Right renal cortex interstitium (tissue), 3 donors: ENCODE measurements around the gene BCAR3. TPM values are rescaled to one million over a fixed set of nuclear protein-coding genes. Genes with fewer than 3 reads are reported as not detected.

Source experiments
- DNase-seq, 3 donors: peaks; one replicate each; pipeline ENCODE4 v3.0.0-alpha.2; 2013; ENCODE audit warnings: low read depth in 3 of 3, low spot score in 2 of 3
- polyA plus RNA-seq, 3 donors: library from polyadenylated mRNA; unstranded; fragments of 120-200 nt; gene quantifications; one replicate each; pipeline ENCODE4 v1.2.1, GENCODE V29; 2013; ENCODE audit not compliant: insufficient read length in 3 of 3

The BCAR3 gene
- polyA plus RNA-seq, 3 donors: 24.5 to 26.6 (median 24.5) TPM

- no peak for DNase-seq
Observed at GRCh38 chr1:93617670-93618499, 63.8 kb downstream of the BCAR3 start.

- no peak for DNase-seq
Observed at GRCh38 chr1:93616996-93617669, 64.5 kb downstream of the BCAR3 start.

- no peak for DNase-seq
Observed at GRCh38 chr1:93616221-93616995, 65.2 kb downstream of the BCAR3 start.

DNA sequence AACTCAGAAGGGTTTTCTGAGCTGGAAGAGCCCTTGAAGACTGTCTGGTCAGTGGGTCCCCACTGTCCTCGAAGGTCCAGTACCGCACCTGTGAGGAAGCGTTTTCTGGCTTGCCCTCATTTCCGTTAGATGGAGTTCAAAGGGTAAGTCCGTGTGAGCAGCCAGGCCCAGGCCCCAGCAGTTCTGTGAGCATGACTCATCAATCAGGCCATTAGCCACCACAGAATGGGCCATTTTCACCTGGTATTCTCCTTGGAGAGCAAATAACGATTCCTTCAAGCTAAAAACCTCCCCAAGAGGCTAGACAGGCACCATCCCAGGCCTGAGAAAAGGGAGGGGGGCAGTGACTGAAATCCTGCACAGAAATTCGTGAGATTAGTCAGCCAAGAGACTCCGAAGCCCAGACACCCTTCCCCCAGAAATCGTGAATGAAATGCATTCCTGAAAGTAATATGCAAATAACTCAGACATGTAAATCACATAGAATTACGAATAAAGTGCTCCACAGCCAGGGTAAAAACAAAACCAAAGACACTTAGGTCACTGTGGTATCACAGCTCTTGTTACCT is 66.0 kb downstream of the BCAR3 start:
- DNase-seq: no peak

DNA sequence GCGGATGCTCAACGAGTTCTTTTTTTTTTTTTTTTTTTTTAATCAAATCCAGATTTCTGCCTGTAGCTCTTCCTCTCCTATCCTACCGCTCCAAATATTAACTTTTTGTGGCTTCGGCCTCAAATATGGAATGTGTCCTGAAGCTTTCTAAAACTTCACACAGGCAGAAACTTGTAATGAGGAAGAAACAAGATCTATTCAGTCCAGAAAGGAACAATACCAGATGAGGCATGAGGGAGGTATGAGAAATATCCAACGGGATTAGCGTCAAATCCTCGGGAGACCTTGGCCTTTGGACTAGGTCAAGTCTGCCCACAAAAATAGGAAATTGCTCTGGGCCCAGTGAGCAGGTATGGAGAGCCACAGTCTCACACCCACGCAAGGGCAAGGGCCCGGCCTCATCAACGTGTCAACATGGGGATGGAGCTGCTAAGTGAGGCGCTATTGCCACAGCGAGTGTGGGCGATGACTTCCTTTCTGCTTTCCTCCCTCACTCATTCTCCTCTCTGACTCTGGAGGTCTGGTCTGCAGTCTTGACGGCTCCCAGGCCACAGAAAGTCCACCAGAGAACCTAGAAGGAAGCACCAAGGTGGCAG is 66.6 kb downstream of the BCAR3 start:
- DNase-seq: no peak

GRCh38 chr1:93614541-93614940 is 67.1 kb downstream of the BCAR3 start:
- DNase-seq: no peak

GRCh38 chr1:93613898-93614297 is 67.7 kb downstream of the BCAR3 start:
- DNase-seq: no peak

GRCh38 chr1:93612510-93612909 is 69.1 kb downstream of the BCAR3 start:
- no peak for DNase-seq

- no peak for DNase-seq
Observed at GRCh38 chr1:93611668-93612067, 70.0 kb downstream of the BCAR3 start.

DNA sequence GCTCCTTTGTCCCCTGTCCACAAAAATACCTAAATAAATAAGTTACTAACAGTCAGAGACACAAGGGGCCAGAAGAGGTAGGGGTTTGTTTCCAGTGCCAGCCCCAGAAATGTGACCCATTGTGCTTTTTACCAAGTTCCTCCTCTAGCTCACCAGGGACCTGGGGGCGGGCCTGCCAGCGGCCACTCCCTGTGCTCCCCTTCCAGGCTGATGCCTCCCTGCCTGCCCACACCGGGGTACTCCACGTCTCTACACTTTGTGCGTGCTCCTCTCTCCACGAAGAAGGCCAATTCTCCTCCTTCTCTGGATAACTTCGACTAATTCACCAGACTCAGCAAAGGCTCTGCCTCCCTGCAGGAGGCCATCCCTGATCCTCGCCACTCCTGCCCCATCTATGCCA is 72.1 kb downstream of the BCAR3 start:
- DNase-seq: no peak

DNA sequence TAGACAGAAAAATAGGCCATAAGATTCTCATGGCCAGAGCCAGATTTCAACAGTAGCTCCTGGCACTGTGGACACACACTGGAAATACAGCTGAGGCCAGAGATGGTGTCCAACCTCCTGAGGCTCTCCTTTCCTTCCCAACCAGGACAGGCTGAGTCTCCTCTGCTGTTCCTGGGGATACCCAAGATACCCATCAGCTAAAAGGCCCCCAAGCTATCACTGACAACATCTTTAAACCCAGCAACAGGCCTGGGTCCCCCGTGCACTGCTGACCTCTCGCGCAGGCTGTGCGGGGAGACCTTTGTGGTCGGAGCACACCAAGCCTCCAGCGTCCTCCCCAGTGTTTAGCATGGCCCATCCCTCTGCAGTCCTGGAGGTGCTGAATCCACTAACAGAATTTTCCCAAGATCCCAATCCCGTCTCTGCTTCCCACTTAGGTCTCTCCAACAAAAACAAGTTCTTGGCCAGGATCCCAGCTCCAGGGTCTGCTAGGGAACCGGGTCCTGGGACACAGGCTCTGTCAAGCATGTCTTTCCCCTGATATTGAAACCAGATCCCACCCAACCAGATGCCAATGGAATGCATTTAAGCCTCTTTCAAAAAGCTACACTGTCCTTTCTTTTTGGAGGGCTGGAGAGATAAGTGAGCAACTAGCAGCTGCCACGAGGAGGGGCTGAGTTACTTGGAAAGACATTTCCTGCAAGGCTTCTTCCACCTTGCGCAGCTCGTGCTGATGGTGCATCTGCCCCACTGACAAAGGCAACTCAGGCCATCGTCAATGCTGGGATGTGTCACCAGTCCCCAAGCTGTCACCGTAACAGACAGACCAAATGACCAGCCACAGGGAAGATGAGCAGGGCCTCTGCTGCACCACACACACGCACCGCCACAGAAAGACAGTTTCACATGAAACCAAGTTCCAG is 73.2 kb downstream of the BCAR3 start:
- no peak for DNase-seq

DNA sequence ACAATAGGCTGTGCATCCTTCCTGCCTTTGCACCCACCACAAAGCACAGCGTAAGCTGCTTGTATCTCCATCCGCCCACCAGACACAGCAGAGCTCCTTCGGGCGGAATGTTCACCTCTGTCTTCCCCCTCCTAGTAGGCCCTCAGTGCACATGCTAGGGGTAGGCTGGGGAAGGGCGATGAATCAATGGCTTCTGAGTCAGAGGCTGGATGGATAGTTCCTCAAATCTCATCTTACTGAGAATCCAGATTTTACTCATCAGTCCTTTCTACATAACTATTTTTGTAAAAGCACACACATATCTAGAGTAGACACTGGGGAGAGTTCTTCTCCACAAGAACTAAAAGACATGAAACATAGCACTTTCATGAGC is 73.8 kb downstream of the BCAR3 start:
- no peak for DNase-seq

GRCh38 chr1:93605812-93606512 is 75.7 kb downstream of the BCAR3 start:
- DNase-seq: no peak

- no peak for DNase-seq
Observed at GRCh38 chr1:93605026-93605568, 76.5 kb downstream of the BCAR3 start.

GRCh38 chr1:93604411-93604810 is 77.2 kb downstream of the BCAR3 start:
- DNase-seq: no peak

DNA sequence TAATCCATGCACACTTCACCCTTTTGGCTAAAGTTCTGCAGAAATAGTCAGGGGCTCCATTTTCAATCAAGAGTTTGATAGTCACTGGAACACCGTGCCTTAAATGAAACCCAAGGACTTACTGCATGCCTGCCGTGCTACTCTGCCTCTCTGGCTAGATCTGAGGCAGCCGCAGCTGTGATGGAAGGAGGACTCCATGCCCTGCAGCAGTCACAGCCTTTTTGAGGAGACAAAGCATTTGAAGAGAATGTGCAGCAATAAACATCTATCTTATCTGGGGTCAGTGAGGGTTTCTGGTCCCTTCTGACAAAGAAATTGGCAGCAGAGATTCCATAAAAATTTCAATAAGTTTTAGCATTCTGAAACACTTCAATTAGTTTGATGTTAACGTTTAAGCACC is 78.0 kb downstream of the BCAR3 start:
- DNase-seq: no peak

DNA sequence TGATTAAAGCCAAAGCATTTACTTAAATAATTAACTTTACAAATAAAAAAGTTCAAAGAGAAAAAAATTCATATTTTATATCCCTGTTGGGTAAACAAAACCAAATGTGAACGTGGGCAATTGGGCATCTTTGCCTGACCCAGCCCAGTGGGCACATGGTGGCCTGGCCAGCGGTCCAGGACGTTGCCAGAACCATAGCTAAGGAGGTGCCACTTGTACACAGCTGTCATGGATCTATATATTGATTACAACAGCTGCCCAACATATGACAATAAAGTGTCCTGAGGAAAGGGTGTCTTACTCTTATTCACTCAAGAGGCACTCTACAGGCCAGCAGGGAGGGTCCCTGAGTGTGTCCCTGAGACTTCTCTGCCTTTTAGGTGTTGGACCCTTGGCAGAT is 78.5 kb downstream of the BCAR3 start:
- no peak for DNase-seq

- DNase-seq: no peak
Observed at GRCh38 chr1:93602101-93602500, 79.5 kb downstream of the BCAR3 start.

- no peak for DNase-seq
Observed at GRCh38 chr1:93601686-93602085, 80.0 kb downstream of the BCAR3 start.
